Thyroid gland (tissue), 4 donors: ENCODE measurements around the gene WNT10A. TPM values are rescaled to one million over a fixed set of nuclear protein-coding genes. Genes with fewer than 3 reads are reported as not detected.

Experiments
- DNase-seq, 2 donors: peaks; one replicate each; pipeline ENCODE4 v3.0.0-alpha.2; 2019
- H3K27ac ChIP-seq, 3 donors: fragments of 200-600 bp; sonication (generic); 1 replicate in 2 of 3; 2 replicates in 1 of 3; pipeline ENCODE4 v1.5.1; 2016 to 2019; ENCODE audit warnings: mild to moderate bottlenecking in 1 of 3, moderate library complexity in 1 of 3
- H3K27me3 ChIP-seq: fragments of 200-600 bp; sonication (generic); one replicate; pipeline ENCODE4 v1.5.1; 2019
- H3K36me3 ChIP-seq, 2 donors: fragments of 200-600 bp; sonication (generic); one replicate each; pipeline ENCODE4 v1.5.1; 2016 to 2019
- H3K4me1 ChIP-seq, 2 donors: fragments of 200-600 bp; sonication (generic); one replicate each; pipeline ENCODE4 v1.5.1; 2017 to 2019
- H3K4me3 ChIP-seq, 3 donors: fragments of 200-600 bp; sonication (generic); replicated peaks in 1 of 3; 1 replicate in 2 of 3; 2 replicates in 1 of 3; pipeline ENCODE4 v1.5.1; 2016; ENCODE audit warnings: mild to moderate bottlenecking in 1 of 3
- H3K9me3 ChIP-seq: fragments of 200-600 bp; sonication (generic); one replicate; pipeline ENCODE4 v1.5.1; 2017
- CTCF ChIP-seq, 6 experiments: fragments of 200-600 bp in 3 of 6; fragments of 450-650 bp in 3 of 6; sonication (generic) in 3 of 6; IDR thresholded peaks; one replicate each; pipeline ENCODE4 v1.5.1; 2016 to 2019; ENCODE audit warnings: antibody characterized with exemption in 6 of 6, mild to moderate bottlenecking in 2 of 6, inconsistent platforms in 1 of 6, moderate library complexity in 1 of 6
- POLR2A ChIP-seq, 2 donors: fragments of 450-650 bp; IDR thresholded peaks; one replicate each; pipeline ENCODE4 v1.6.1; 2017; ENCODE audit warnings: antibody characterized with exemption in 2 of 2, mild to moderate bottlenecking in 2 of 2, moderate library complexity in 1 of 2
- WGBS, 2 donors: methylation state at CpG; one replicate each; pipeline ENCODE4 v1.1.5; 2017; 5-methylcytosine and 5-hydroxymethylcytosine counted together
- intact Hi-C: fragments of 100-400 bp; cut with DNase I; formaldehyde crosslinking; loops from one replicate; pipeline ENCODE4 v1.15.1; 2023
- total RNA-seq, 4 donors: library from RNA; depleted of rRNA; stranded (reverse); fragments of >200 nt; gene quantifications; one replicate each; pipeline ENCODE4 v1.2.3, GENCODE V29; 2016

The WNT10A gene
- total RNA-seq, 4 donors from 2014 or later = 0.20 TPM; not detected in 3

- DNase-seq = no peak
- H3K4me3 ChIP-seq = no peak overlapping the region
- peaks cover 0 to 8% of the 10 kb centered on the region in 2 donors for H3K4me1 ChIP-seq
- H3K9me3 ChIP-seq = no peaks in the 10 kb centered on the region
- intact Hi-C loops = no loop called here
- 25 to 30% methylated on average over 5 of the region's 5 CpGs for WGBS, 2 donors
- no peak for TF ChIP-seq CTCF (IDR thresholded peaks at IDR 0.05)
- no peak for TF ChIP-seq POLR2A (IDR thresholded peaks at IDR 0.05)
- H3K27me3 ChIP-seq = peaks cover 5% of the 10 kb centered on the region
- no peak overlapping the region for H3K27ac ChIP-seq
- H3K36me3 ChIP-seq = no peaks in the 10 kb centered on the region
These were observed 25.8 kb upstream of the WNT10A start for GRCh38 chr2:218854860-218855259.

GRCh38 chr2:218855305-218856166 lies 25.1 kb upstream of the WNT10A start:
- WGBS, 2 donors = 19 to 28% methylated on average over 14 of the region's 14 CpGs
- DNase-seq = no peak
- Histone ChIP-seq H3K4me3 (no peak overlapping the region), H3K4me1 (peaks cover 3 to 14% of the 10 kb centered on the region in 2 donors), H3K36me3 (no peaks in the 10 kb centered on the region), H3K9me3 (no peaks in the 10 kb centered on the region), H3K27ac (no peak overlapping the region), H3K27me3 (peaks cover 11% of the 10 kb centered on the region)
- intact Hi-C loops = no loop called here
- TF ChIP-seq CTCF (IDR thresholded peaks at IDR 0.05) = no peak

- Histone ChIP-seq H3K27me3 (peaks cover 19% of the 10 kb centered on the region), H3K9me3 (no peaks in the 10 kb centered on the region), H3K4me1 (peaks cover 7 to 19% of the 10 kb centered on the region in 2 donors), H3K36me3 (no peaks in the 10 kb centered on the region), H3K27ac (no peak overlapping the region), H3K4me3 (no peak overlapping the region)
- WGBS, 2 donors = 24 to 30% methylated on average over 12 of the region's 12 CpGs
- intact Hi-C loops = no loop called here
- DNase-seq = no peak
- TF ChIP-seq CTCF (IDR thresholded peaks at IDR 0.05) (no peak), POLR2A (IDR thresholded peaks at IDR 0.05) (no peak)
These were observed 24.3 kb upstream of the WNT10A start for GRCh38 chr2:218856167-218856895.

GRCh38 chr2:218856896-218857243 lies 23.8 kb upstream of the WNT10A start:
- no peak for DNase-seq
- Histone ChIP-seq H3K4me3 (no peak overlapping the region), H3K27ac (no peak overlapping the region), H3K9me3 (no peaks in the 10 kb centered on the region), H3K4me1 (peaks cover 7 to 19% of the 10 kb centered on the region in 2 donors), H3K27me3 (peaks cover 23% of the 10 kb centered on the region), H3K36me3 (no peaks in the 10 kb centered on the region)
- 0 to 43% methylated on average over 1 of the region's 1 CpG for WGBS, 2 donors
- intact Hi-C loops = no loop called here
- TF ChIP-seq CTCF (IDR thresholded peaks at IDR 0.05) = no peak
- no peak for TF ChIP-seq POLR2A (IDR thresholded peaks at IDR 0.05)
